ENCODE results near the gene BBC3.

- TF ChIP-seq CTCF (IDR thresholded peaks at IDR 0.05 in 4 of 5, conservative IDR thresholded peaks at IDR 0.05 in 1 of 5) (no peak), POLR2A (IDR thresholded peaks at IDR 0.05) (no peak)
Observed at GRCh38 chr19:47215581-47215980, 15.4 kb downstream of the BBC3 start.

All from gastrocnemius medialis (tissue), 4 donors.